Neural cell (in vitro differentiated cells): ENCODE data around the gene PCNX2. TPM values are rescaled to one million over a fixed set of nuclear protein-coding genes. Genes with fewer than 3 reads are reported as not detected.

Experiments
- H2AFZ ChIP-seq: fragments of 200-600, 300-800 bp; sonication (generic), shearing (Covaris generic); 2 replicates; pipeline ENCODE4 v1.6.0; 2014; ENCODE audit warnings: low read depth, mild to moderate bottlenecking, antibody characterized with exemption, low read length, moderate library complexity
- H3F3A ChIP-seq: fragments of 200-600 bp; shearing (Covaris generic); 2 replicates; pipeline ENCODE4 v1.6.1; 2016; ENCODE audit warnings: mild to moderate bottlenecking, moderate library complexity, mixed read lengths, antibody characterized with exemption, low read length; ENCODE audit not compliant: insufficient read depth, poor library complexity, severe bottlenecking
- H3K27ac ChIP-seq: fragments of 200-600, 300-800 bp; sonication (generic), shearing (Covaris generic); 2 replicates; pipeline ENCODE4 v1.5.1; 2014; ENCODE audit warnings: mild to moderate bottlenecking, low read length, moderate library complexity
- H3K27me3 ChIP-seq: fragments of 300-800, 200-600 bp; sonication (generic), shearing (Covaris generic); 2 replicates; pipeline ENCODE4 v1.6.0; 2014; ENCODE audit warnings: mild to moderate bottlenecking, low read depth, low read length, moderate library complexity; ENCODE audit not compliant: insufficient read depth
- H3K36me3 ChIP-seq: fragments of 300-800, 200-600 bp; sonication (generic), shearing (Covaris generic); 2 replicates; pipeline ENCODE4 v1.5.1; 2014; ENCODE audit warnings: mild to moderate bottlenecking, antibody characterized with exemption, low read length, moderate library complexity; ENCODE audit not compliant: insufficient read depth
- H3K4me2 ChIP-seq: fragments of 300-800, 200-600 bp; sonication (generic), shearing (Covaris generic); 2 replicates; pipeline ENCODE4 v1.6.0; 2014; ENCODE audit warnings: mild to moderate bottlenecking, low read length
- H3K4me3 ChIP-seq: fragments of 300-800, 200-600 bp; sonication (generic), shearing (Covaris generic); 2 replicates; pipeline ENCODE4 v1.5.1; 2014; ENCODE audit warnings: mild to moderate bottlenecking, low read length, moderate library complexity
- H3K79me2 ChIP-seq: fragments of 200-600 bp; shearing (Covaris generic); replicated peaks from 2 replicates; pipeline ENCODE4 v1.6.0; 2014; ENCODE audit warnings: mild to moderate bottlenecking, low read length, moderate library complexity; ENCODE audit not compliant: insufficient read depth
- H3K9ac ChIP-seq: fragments of 300-800, 200-600 bp; sonication (generic), shearing (Covaris generic); 2 replicates; pipeline ENCODE4 v1.6.1; 2016; ENCODE audit warnings: mild to moderate bottlenecking, low read length, mixed read lengths
- H3K9me2 ChIP-seq: fragments of 200-600 bp; shearing (Covaris generic); 2 replicates; pipeline ENCODE4 v1.6.1; 2016; ENCODE audit warnings: mild to moderate bottlenecking, low read length, mixed read lengths; ENCODE audit not compliant: insufficient read depth
- H3K9me3 ChIP-seq: fragments of 200-600, 300-800 bp; sonication (generic), shearing (Covaris generic); 2 replicates; pipeline ENCODE4 v1.6.1; 2016; ENCODE audit warnings: mild to moderate bottlenecking, mixed run types, low read length, moderate library complexity, mixed read lengths
- H4K20me1 ChIP-seq: fragments of 200-600 bp; shearing (Covaris generic); 2 replicates; pipeline ENCODE4 v1.6.1; 2016; ENCODE audit warnings: mild to moderate bottlenecking, mixed run types; ENCODE audit not compliant: insufficient read depth
- CTCF ChIP-seq: fragments of 450-650 bp; IDR thresholded peaks from 2 replicates; pipeline ENCODE4 v1.5.1; 2014; ENCODE audit warnings: antibody characterized with exemption, mild to moderate bottlenecking, moderate library complexity; ENCODE audit not compliant: poor library complexity, severe bottlenecking
- EP300 ChIP-seq: fragments of 450-650 bp; conservative IDR thresholded peaks from 2 replicates; pipeline ENCODE4 v1.6.1; 2014; ENCODE audit warnings: antibody characterized with exemption, mild to moderate bottlenecking, moderate library complexity; ENCODE audit not compliant: poor library complexity, severe bottlenecking
- EZH2 ChIP-seq: fragments of 200-600, 300-800 bp; shearing (Covaris generic), sonication (generic); IDR thresholded peaks from 2 replicates; pipeline ENCODE4 v1.6.1; 2014; ENCODE audit warnings: antibody characterized with exemption, low read length, borderline replicate concordance, mild to moderate bottlenecking; ENCODE audit not compliant: insufficient read depth, poor library complexity, severe bottlenecking
- MXI1 ChIP-seq: fragments of 450-650 bp; conservative IDR thresholded peaks from 2 replicates; pipeline ENCODE4 v1.6.1; 2014; ENCODE audit warnings: antibody characterized with exemption, mild to moderate bottlenecking; ENCODE audit not compliant: poor library complexity, severe bottlenecking
- POLR2AphosphoS5 ChIP-seq: IDR thresholded peaks from 2 replicates; pipeline ENCODE4 v1.6.1; 2012
- RAD21 ChIP-seq: fragments of 450-650 bp; conservative IDR thresholded peaks from 2 replicates; pipeline ENCODE4 v1.6.1; 2014; ENCODE audit warnings: antibody characterized with exemption, mild to moderate bottlenecking, moderate library complexity
- REST ChIP-seq: IDR thresholded peaks from 2 replicates; pipeline ENCODE4 v1.6.1; 2012; ENCODE audit warnings: borderline replicate concordance
- SMC3 ChIP-seq: fragments of 450-650 bp; conservative IDR thresholded peaks from 2 replicates; pipeline ENCODE4 v1.6.1; 2014; ENCODE audit warnings: antibody characterized with exemption, mild to moderate bottlenecking, moderate library complexity; ENCODE audit not compliant: poor library complexity
- TAF1 ChIP-seq: IDR thresholded peaks from 2 replicates; pipeline ENCODE4 v1.6.1; 2012; ENCODE audit warnings: low read depth
- polyA plus RNA-seq: library from polyadenylated mRNA; depleted of rRNA; stranded (reverse); fragments of >200 nt; gene quantifications from 2 replicates; pipeline ENCODE4 v1.2.3, GENCODE V29; 2014

Gene PCNX2
- polyA plus RNA-seq, 1 donor from 2014 or later, result 17.2 TPM

GRCh38 chr1:233230011-233230410, 65.5 kb downstream of the PCNX2 start:
- no peak overlapping the region for H3K4me3 ChIP-seq
- H3F3A ChIP-seq, result no peaks in the 10 kb centered on the region
- H3K36me3 ChIP-seq, result no peaks in the 10 kb centered on the region
- H3K9me2 ChIP-seq, result no peaks in the 10 kb centered on the region
- H3K9ac ChIP-seq, result no peak overlapping the region
- H3K27ac ChIP-seq, result no peak overlapping the region
- no peaks in the 10 kb centered on the region for H4K20me1 ChIP-seq
- H3K27me3 ChIP-seq, result no peaks in the 10 kb centered on the region
- no peak overlapping the region for H2AFZ ChIP-seq
- TF ChIP-seq SMC3, result no peak
- no peak for TF ChIP-seq POLR2AphosphoS5
- no peak for TF ChIP-seq EZH2
- no peak for TF ChIP-seq TAF1
- TF ChIP-seq CTCF, result no peak
- TF ChIP-seq RAD21, result no peak
- TF ChIP-seq REST, result no peak
- no peak for TF ChIP-seq MXI1
- no peak for TF ChIP-seq EP300
- H3K9me3 ChIP-seq, result no peaks in the 10 kb centered on the region
- no peaks in the 10 kb centered on the region for H3K79me2 ChIP-seq
- H3K4me2 ChIP-seq, result no peak overlapping the region

- Histone ChIP-seq H3K4me3 (no peak overlapping the region), H3K27me3 (no peaks in the 10 kb centered on the region), H2AFZ (no peak overlapping the region), H3K9me2 (no peaks in the 10 kb centered on the region), H3K4me2 (no peak overlapping the region), H3K9ac (no peak overlapping the region), H4K20me1 (no peaks in the 10 kb centered on the region), H3F3A (no peaks in the 10 kb centered on the region), H3K79me2 (no peaks in the 10 kb centered on the region), H3K36me3 (no peaks in the 10 kb centered on the region), H3K27ac (no peak overlapping the region), H3K9me3 (no peaks in the 10 kb centered on the region)
- TF ChIP-seq EZH2 (no peak), RAD21 (no peak), POLR2AphosphoS5 (no peak), EP300 (no peak), SMC3 (no peak), CTCF (no peak), TAF1 (no peak), MXI1 (no peak), REST (no peak)
Measured at GRCh38 chr1:233229288-233229687, 66.2 kb downstream of the PCNX2 start.
